GM06990 (cell line): ENCODE results near the gene GBF1.

ENCODE experiments used
- DNase-seq: peaks from one replicate; pipeline ENCODE4 v3.0.0-alpha.2; 2011; ENCODE audit not compliant: insufficient read length; ENCODE audit errors: extremely low read depth
- H3K27me3 ChIP-seq: replicated peaks from 2 replicates; pipeline ENCODE4 v1.6.0; 2011; ENCODE audit warnings: low read length; ENCODE audit not compliant: control insufficient read depth, insufficient read depth
- H3K36me3 ChIP-seq: 2 replicates; pipeline ENCODE4 v1.5.1; 2011; ENCODE audit warnings: low read length; ENCODE audit not compliant: control insufficient read depth, insufficient read depth
- H3K4me3 ChIP-seq: replicated peaks from 2 replicates; pipeline ENCODE4 v1.5.1; 2011; ENCODE audit warnings: low read depth, mild to moderate bottlenecking, control low read depth, low read length
- TF ChIP-seq, protein P1 (sequence below): IDR thresholded peaks from 2 replicates; pipeline ENCODE4 v1.5.1; 2011; ENCODE audit warnings: low read length, control low read depth, mild to moderate bottlenecking, inconsistent platforms; ENCODE audit not compliant: insufficient read depth, poor library complexity, severe bottlenecking

GBF1 gene

GRCh38 chr10:102267748-102268147, 22.4 kb downstream of the GBF1 start:
- H3K27me3 ChIP-seq = no peaks in the 10 kb centered on the region
- no peak overlapping the region for H3K4me3 ChIP-seq
- TF ChIP-seq, protein P1, sequence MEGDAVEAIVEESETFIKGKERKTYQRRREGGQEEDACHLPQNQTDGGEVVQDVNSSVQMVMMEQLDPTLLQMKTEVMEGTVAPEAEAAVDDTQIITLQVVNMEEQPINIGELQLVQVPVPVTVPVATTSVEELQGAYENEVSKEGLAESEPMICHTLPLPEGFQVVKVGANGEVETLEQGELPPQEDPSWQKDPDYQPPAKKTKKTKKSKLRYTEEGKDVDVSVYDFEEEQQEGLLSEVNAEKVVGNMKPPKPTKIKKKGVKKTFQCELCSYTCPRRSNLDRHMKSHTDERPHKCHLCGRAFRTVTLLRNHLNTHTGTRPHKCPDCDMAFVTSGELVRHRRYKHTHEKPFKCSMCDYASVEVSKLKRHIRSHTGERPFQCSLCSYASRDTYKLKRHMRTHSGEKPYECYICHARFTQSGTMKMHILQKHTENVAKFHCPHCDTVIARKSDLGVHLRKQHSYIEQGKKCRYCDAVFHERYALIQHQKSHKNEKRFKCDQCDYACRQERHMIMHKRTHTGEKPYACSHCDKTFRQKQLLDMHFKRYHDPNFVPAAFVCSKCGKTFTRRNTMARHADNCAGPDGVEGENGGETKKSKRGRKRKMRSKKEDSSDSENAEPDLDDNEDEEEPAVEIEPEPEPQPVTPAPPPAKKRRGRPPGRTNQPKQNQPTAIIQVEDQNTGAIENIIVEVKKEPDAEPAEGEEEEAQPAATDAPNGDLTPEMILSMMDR = no peak
- peaks cover 1% of the 10 kb centered on the region for H3K36me3 ChIP-seq
- DNase-seq = no peak

DNA sequence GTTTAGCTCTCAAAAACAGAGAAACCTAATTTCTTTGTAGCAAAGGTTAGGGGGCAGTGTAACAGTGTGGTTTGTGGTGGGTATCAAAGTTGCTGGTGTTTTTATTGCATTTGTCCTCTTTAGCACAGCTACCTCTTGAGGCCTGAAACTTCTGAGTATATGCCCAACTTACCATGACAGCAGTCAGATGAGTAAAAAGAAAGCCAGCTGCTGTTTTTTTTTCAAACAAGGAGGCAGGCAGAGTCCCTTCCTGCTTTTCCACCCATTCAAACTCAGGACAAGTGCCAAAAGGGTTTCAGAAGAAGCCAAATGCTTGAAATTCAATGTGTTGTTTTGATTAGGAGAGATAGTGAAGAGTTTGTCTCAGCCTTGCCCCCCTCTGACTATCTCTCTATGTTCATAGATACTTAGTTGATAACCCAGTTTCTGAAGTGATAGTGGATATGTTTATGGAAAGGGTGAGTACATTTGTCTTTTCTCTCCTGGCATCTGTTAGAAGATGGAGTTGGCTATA, 23.1 kb downstream of the GBF1 start:
- no peak for DNase-seq
- Histone ChIP-seq H3K36me3 (no peaks in the 10 kb centered on the region; the same call in none of the 2 replicates), H3K4me3 (no peak overlapping the region), H3K27me3 (no peaks in the 10 kb centered on the region)
- TF ChIP-seq, protein P1 = peak; percentile 13

DNA sequence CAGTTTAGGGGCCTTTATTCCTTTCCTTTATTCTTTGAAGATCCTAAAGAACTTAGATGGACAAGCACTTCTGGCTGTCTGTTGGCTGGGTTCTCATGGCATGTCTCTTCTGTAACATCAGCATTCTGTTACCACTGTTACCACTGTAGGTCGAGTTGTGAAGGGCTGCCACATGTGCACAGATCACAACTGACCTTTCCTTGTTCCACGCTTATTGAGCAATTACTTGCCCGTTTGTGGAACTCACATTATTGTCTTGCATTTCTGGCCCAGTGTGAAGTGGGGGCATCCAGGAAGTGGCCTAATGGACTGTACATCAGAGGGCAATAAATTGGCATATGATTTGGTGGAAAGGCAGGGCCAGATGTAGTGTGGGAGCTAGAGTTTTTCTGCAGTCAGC, 23.7 kb downstream of the GBF1 start:
- H3K36me3 ChIP-seq = no peaks in the 10 kb centered on the region; the same call in none of the 2 replicates
- no peak for DNase-seq
- no peak overlapping the region for H3K4me3 ChIP-seq
- no peaks in the 10 kb centered on the region for H3K27me3 ChIP-seq
- TF ChIP-seq, protein P1 = no peak

DNA sequence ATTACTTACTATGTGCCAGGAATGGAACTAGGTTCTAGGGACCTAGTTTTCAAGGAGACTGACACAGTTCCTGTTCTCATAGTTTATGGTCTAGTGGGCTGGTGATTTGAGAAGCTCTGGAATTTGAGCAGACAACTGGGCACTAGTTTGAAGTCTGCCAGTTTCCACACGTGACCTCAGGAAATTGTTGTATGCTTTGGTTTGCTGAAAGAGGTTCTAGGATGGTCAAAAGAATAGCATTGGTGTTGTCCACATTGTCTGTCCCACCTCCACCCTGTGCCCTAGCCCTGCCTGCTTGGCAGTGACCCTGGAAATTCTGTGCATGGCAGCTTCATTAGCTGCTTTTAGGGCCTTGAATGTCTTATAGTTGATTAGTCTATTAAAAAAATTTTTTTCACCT, 28.7 kb downstream of the GBF1 start:
- no peak for DNase-seq
- TF ChIP-seq, protein P1 = no peak
- Histone ChIP-seq H3K4me3 (no peak overlapping the region), H3K36me3 (no peaks in the 10 kb centered on the region; the same call in none of the 2 replicates), H3K27me3 (no peaks in the 10 kb centered on the region)

DNA sequence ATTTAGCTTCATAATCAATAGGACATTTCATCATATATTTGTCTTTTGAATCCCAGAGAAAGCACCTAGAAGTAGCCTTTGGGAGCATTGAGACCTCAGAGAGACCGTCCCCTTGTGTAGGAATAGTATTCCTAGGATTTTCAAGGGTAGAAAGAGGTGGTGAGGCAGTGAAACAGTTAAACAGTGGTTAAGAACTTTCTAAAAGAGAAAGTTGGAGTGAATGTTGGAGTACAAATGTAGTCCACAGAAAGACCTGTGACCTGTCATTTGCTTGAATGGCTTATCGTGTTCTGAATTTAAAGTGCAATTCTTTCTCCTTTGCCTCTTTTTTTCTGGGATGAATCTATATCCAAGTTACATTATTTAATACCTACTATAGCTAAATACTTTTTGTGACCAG, 30.0 kb downstream of the GBF1 start:
- DNase-seq = no peak
- TF ChIP-seq, protein P1 = no peak
- no peaks in the 10 kb centered on the region; the same call in 1 of the 2 replicates for H3K36me3 ChIP-seq
- H3K4me3 ChIP-seq = no peak overlapping the region
- no peaks in the 10 kb centered on the region for H3K27me3 ChIP-seq

- Histone ChIP-seq H3K4me3 (no peak overlapping the region), H3K27me3 (no peaks in the 10 kb centered on the region), H3K36me3 (no peaks in the 10 kb centered on the region; the same call in none of the 2 replicates)
- TF ChIP-seq, protein P1 = no peak
- no peak for DNase-seq
These were observed 33.8 kb downstream of the GBF1 start for GRCh38 chr10:102279104-102279503.
